CD4-positive, alpha-beta T cell treated with Interleukin-6 at 100 ng/mL for 8 hours (primary cell): ENCODE results near the gene TRIM59.
A peak's percentile ranks its signal among the peaks of the same experiment; 100 is the strongest.

Experiments used
- DNase-seq: peaks from one replicate; pipeline ENCODE4 v3.0.0-alpha.2; 2020; ENCODE audit warnings: mixed read lengths, low spot score

Gene TRIM59

GRCh38 chr3:160402221-160403027 is 47.2 kb downstream of the TRIM59 start:
- DNase-seq: no peak

- no peak for DNase-seq
Observed at GRCh38 chr3:160401291-160402095, 48.1 kb downstream of the TRIM59 start.

- DNase-seq: no peak
Observed at GRCh38 chr3:160400702-160401150, 48.9 kb downstream of the TRIM59 start.

DNA sequence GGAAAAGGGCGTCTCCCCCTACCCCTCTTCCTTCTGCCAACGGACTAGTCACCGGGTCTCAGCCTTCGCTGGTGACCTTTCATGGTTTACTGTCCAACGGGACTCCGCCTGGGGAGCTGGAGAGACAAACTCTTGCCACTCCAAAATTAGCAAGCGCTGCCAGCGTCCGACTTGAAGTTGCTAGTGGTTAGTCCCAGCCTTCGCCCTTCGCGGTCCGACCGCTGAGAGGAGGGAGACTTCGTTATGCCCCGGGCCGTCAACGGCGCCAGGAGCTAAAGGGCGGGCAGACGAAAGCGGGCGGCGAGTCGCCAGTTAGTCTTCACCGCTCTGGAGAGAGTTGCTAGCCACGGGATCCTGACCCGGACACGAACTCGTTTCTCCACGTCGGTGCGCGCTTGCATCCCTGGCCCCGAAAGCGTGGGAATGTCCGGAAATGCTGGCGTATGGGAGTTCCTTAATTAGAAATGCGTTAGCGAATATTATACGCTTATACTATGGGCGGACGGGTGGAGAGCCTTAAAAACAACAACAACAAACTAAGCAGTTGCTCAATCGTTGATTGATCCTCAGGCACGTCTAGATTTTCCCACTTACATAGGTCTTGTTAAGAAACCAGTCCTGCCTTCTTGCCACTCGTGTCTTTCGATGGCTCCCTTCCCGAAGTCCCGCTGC is 49.4 kb downstream of the TRIM59 start:
- DNase-seq: peak; percentile 4

- peak; percentile 95 for DNase-seq
Observed at GRCh38 chr3:160399125-160400029, 50.2 kb downstream of the TRIM59 start, which contains the start of the genes IFT80 and SMC4. Gene IFT80, minus strand, starts transcription at chr3:160399225. Its CDS starts 14,625 bp downstream, at chr3:160384600. Gene SMC4, plus strand, starts transcription at chr3:160399650. Its CDS starts 1,177 bp downstream, at chr3:160400827.

- DNase-seq: no peak
Observed at GRCh38 chr3:160398820-160399124, 50.8 kb downstream of the TRIM59 start.

DNA sequence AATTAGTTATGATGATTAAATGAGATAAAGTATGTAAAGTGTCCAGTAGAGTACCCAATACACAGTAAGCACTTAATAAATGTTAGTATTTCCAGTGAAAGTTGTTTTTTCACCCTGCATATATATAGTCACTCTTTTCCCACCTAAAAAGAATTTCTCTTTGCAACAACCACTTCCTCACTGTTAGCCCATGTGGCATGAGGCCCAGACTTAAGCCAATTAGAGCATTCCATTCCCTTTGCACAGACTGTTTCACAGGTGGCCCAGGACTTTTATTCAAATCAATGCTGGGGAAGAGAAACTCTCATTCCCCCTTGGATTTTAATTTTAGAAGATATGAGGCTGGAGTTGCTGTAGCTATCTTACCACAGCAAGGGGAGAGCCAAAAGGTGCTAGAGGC is 54.3 kb downstream of the TRIM59 start:
- no peak for DNase-seq

- no peak for DNase-seq
Observed at GRCh38 chr3:160394009-160394392, 55.6 kb downstream of the TRIM59 start.

DNA sequence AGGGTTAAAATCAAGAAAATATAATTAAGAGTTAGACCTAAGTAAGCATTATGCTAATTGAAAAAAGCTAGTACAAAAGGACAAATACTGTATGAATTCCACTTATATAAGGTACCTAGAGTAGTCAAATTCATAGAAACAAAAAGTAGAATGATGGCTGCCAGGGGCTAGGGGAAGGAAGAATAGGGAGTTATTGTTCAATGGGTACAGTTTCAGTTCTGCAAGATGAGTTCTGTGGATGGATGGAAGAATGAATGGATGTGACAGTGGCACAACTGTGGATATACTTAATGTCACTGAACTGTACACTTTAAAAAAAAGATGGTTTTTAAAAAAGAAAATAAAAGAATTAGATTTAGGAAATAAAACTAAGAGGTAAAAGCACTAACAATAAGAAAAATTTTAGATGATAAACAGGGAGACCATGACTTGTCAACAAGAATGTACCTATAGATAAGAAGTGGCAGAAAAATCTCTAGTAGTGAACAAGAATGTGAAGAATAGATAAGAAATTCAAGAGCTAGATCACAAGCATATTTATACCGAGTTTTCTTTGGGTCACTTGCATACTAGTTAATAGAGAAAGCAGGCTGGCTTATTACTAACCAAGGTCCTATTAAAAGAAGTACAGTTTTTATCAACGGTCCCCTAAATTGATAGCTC is 56.1 kb downstream of the TRIM59 start:
- no peak for DNase-seq

GRCh38 chr3:160392798-160393197 is 56.8 kb downstream of the TRIM59 start:
- no peak for DNase-seq

GRCh38 chr3:160390565-160391138 is 58.9 kb downstream of the TRIM59 start:
- DNase-seq: no peak
